ENCODE data around the gene LAPTM4A.

DNA sequence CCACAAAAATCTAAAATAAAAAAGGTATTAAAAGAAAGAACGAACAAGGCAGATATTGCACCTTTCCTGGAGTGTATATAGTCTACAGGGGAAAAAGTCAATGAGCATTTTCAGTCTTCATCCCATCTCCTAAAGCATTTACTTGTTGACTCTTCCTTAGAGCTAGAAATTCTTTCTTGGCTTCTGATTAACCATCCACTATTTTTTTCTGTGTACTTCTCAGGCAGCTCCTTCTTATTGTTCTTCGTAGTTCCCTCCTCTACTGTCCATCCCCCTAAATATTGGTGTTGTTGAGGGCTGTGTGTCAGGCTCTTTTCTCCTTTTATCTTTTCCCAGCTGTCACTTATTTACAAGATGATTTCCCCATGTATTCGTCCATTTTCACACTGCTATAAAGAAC lies 3.5 kb upstream of the LAPTM4A start:
- TF ChIP-seq, protein P1, sequence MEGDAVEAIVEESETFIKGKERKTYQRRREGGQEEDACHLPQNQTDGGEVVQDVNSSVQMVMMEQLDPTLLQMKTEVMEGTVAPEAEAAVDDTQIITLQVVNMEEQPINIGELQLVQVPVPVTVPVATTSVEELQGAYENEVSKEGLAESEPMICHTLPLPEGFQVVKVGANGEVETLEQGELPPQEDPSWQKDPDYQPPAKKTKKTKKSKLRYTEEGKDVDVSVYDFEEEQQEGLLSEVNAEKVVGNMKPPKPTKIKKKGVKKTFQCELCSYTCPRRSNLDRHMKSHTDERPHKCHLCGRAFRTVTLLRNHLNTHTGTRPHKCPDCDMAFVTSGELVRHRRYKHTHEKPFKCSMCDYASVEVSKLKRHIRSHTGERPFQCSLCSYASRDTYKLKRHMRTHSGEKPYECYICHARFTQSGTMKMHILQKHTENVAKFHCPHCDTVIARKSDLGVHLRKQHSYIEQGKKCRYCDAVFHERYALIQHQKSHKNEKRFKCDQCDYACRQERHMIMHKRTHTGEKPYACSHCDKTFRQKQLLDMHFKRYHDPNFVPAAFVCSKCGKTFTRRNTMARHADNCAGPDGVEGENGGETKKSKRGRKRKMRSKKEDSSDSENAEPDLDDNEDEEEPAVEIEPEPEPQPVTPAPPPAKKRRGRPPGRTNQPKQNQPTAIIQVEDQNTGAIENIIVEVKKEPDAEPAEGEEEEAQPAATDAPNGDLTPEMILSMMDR (IDR thresholded peaks at IDR 0.05): no peak
- TF ChIP-seq POLR2AphosphoS5 (IDR thresholded peaks at IDR 0.05; ENCODE audit: low read depth, low read length): no peak
